ENCODE measurements around the gene IL6. TPM values are rescaled to one million over a fixed set of nuclear protein-coding genes. Genes with fewer than 3 reads are reported as not detected.

Gene IL6
- total and polyA plus RNA-seq, 10 donors = 1.8 to 11.8 (median 4.1) TPM

DNA sequence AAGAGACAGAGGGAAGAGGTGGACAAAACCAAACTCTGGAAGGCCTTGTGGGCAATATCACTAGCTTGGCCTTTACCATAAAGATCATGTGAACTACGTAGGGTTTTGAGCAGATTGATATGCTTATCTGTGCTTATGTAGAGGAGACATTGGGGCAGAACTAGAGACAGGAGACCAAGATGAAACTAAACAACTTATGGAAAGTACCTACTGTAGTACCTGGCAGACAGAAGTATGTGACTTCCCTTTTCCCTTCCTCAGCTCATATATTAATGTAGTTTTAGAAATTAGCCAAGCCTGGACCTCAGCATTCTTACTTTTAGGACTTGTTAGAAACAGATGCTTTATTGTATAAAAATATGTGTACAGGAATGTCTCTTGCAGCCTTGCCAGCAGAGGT lies 14.0 kb upstream of the IL6 start:
- Histone ChIP-seq H3K27ac (peak overlapping the region; percentile 22 to 82 (median 48)), H3K36me3 (no peaks in the 10 kb centered on the region), H3K4me1 (peaks cover 0 to 23% (median 0%) of the 10 kb centered on the region in 6 donors), H3K9me3 (no peaks in the 10 kb centered on the region), H3K27me3 (replicated peaks in 1 of 7) (no peaks in the 10 kb centered on the region), H3K4me3 (no peak overlapping the region)
- TF ChIP-seq POLR2A (IDR thresholded peaks at IDR 0.05) = no peak
- TF ChIP-seq, protein P1, sequence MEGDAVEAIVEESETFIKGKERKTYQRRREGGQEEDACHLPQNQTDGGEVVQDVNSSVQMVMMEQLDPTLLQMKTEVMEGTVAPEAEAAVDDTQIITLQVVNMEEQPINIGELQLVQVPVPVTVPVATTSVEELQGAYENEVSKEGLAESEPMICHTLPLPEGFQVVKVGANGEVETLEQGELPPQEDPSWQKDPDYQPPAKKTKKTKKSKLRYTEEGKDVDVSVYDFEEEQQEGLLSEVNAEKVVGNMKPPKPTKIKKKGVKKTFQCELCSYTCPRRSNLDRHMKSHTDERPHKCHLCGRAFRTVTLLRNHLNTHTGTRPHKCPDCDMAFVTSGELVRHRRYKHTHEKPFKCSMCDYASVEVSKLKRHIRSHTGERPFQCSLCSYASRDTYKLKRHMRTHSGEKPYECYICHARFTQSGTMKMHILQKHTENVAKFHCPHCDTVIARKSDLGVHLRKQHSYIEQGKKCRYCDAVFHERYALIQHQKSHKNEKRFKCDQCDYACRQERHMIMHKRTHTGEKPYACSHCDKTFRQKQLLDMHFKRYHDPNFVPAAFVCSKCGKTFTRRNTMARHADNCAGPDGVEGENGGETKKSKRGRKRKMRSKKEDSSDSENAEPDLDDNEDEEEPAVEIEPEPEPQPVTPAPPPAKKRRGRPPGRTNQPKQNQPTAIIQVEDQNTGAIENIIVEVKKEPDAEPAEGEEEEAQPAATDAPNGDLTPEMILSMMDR (IDR thresholded peaks at IDR 0.05 in 8 of 11, conservative IDR thresholded peaks at IDR 0.05 in 3 of 11) = no peak
- TF ChIP-seq POLR2AphosphoS5 (IDR thresholded peaks at IDR 0.05) = no peak
- 55 to 79% (median 68%) methylated on average over 1 of the region's 1 CpG for WGBS, 5 donors
- intact Hi-C loops (cut with DNase I; ENCODE audit: low total_unique reads) = no loop called here
- no peak for DNase-seq

DNA sequence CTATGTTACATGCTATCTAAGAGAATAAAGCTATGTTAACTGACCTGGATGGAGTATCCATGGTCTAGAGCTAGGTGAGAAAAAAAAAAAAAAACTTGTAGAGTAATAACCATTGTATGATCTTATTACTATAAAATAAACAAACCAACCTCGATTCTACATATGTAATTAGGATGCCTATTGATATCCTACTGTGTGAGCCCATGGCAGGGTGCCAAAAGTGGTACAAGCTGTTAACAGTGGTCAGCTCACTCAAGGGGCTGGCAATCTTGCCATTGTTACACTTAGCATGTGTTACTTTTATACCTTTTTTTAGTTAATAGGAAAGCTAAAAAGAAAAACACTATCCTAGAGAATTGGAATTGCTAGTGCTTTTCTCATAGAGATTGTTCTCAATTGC lies 13.5 kb upstream of the IL6 start:
- WGBS, 5 donors = 77 to 93% (median 81%) methylated on average over 1 of the region's 1 CpG

DNA sequence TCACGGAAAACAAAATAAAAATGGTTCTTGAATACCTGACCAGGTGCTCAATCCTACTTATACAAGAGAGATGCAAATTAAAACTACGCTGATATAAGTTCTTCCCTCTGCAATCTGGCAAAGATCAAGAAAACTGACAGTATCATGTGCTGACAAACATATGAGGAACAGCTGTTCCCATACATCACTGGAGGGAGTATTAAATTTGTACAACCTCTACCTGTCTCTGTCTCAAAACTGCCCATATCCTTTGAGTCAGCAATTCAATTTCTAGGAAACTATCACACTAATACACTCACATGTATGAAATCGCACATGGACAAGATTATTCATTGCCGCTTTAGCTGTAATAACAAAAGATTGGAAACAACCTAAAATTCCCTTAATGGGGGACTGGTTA lies 11.0 kb upstream of the IL6 start:
- Histone ChIP-seq H3K27me3 (replicated peaks in 1 of 7) (no peaks in the 10 kb centered on the region), H3K4me3 (no peak overlapping the region), H3K4me1 (peaks cover 0 to 33% (median 5%) of the 10 kb centered on the region in 6 donors), H3K36me3 (no peaks in the 10 kb centered on the region), H3K27ac (no peak overlapping the region), H3K9me3 (no peaks in the 10 kb centered on the region)
- TF ChIP-seq POLR2AphosphoS5 (IDR thresholded peaks at IDR 0.05) (no peak), POLR2A (IDR thresholded peaks at IDR 0.05) (no peak)
- TF ChIP-seq, protein P1 (IDR thresholded peaks at IDR 0.05 in 8 of 11, conservative IDR thresholded peaks at IDR 0.05 in 3 of 11) = no peak
- WGBS, 5 donors = 79 to 91% (median 82%) methylated on average over 4 of the region's 4 CpGs
- intact Hi-C loops (cut with DNase I; ENCODE audit: low total_unique reads) = no loop called here
- DNase-seq = no peak

More for the DNA sequence above, 13.5 kb upstream of the IL6 start:
- H3K9me3 ChIP-seq = no peaks in the 10 kb centered on the region
- peaks cover 0 to 28% (median 1%) of the 10 kb centered on the region in 6 donors for H3K4me1 ChIP-seq
- intact Hi-C loops (cut with DNase I; ENCODE audit: low total_unique reads) = no loop called here
- no peaks in the 10 kb centered on the region for H3K27me3 ChIP-seq (replicated peaks in 1 of 7)
- H3K4me3 ChIP-seq = no peak overlapping the region
- H3K36me3 ChIP-seq = no peaks in the 10 kb centered on the region
- no peak for DNase-seq
- H3K27ac ChIP-seq = peak overlapping the region in 4 of 8 donors; percentile 61 to 82 (median 68)
- TF ChIP-seq, protein P1 (IDR thresholded peaks at IDR 0.05 in 8 of 11, conservative IDR thresholded peaks at IDR 0.05 in 3 of 11) = no peak
- no peak for TF ChIP-seq POLR2A (IDR thresholded peaks at IDR 0.05)
- no peak for TF ChIP-seq POLR2AphosphoS5 (IDR thresholded peaks at IDR 0.05)

DNA sequence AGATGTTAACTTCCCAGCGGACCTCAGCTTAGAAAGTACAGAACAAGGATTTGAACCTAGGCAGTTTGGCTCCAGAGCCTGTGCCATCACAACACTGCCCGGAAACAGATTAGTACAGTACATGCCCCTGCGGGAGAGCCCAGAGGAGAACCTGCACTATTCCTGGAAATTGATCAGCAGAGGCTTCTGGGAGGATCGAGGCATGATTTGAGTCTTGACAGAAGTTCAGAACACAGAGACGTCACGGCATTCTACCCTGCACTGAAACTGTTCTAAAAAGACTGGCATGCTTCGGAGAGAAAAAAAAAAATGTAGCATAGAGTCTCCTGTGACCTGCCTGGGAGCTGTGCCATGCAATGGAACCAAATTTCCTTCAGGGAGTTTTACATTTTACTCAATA lies 9.2 kb upstream of the IL6 start:
- Histone ChIP-seq H3K27ac (no peak overlapping the region), H3K36me3 (no peaks in the 10 kb centered on the region), H3K4me3 (no peak overlapping the region), H3K4me1 (peaks cover 0 to 45% (median 19%) of the 10 kb centered on the region in 6 donors), H3K9me3 (no peaks in the 10 kb centered on the region), H3K27me3 (replicated peaks in 1 of 7) (no peaks in the 10 kb centered on the region)
- 84 to 95% (median 88%) methylated on average over 7 of the region's 7 CpGs for WGBS, 5 donors
- no peak for TF ChIP-seq POLR2A (IDR thresholded peaks at IDR 0.05)
- TF ChIP-seq POLR2AphosphoS5 (IDR thresholded peaks at IDR 0.05) = no peak
- TF ChIP-seq, protein P1 (IDR thresholded peaks at IDR 0.05 in 8 of 11, conservative IDR thresholded peaks at IDR 0.05 in 3 of 11) = no peak
- intact Hi-C loops (cut with DNase I; ENCODE audit: low total_unique reads) = no loop called here
- DNase-seq = no peak

Data from spleen (tissue), 11 donors.